ENCODE results near the gene FRAS1. TPM values are rescaled to one million over a fixed set of nuclear protein-coding genes. Genes with fewer than 3 reads are reported as not detected.
"Not testable (repeated sequence)": the region's sequence is repeated elsewhere in the genome, so short reads cannot be mapped to it uniquely, and the experiment has no call there.

Gene FRAS1
- total RNA-seq, 1 experiment from 2014 or later: under 0.01 TPM

DNA sequence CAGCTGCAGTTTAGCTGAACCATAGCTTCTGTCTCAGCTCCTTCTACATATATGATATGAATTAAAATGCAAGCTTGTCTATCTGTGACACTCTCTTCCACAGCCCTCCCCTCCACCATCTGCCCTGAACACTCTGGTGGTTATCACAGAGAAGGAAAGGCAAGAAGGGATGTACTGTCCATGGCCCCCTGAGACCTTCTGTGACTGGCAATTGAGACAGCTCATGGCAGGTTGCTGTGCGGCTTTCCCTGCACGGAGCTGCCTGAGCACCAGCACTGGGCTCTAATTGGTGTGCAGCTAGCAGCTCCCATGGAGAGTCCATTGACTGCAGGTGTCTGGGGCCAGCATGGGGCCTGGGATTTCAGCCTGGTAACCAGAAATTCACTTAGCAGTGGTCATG is 384.6 kb downstream of the FRAS1 start:
- DNase-seq (ENCODE audit: low read depth): no peak

DNA sequence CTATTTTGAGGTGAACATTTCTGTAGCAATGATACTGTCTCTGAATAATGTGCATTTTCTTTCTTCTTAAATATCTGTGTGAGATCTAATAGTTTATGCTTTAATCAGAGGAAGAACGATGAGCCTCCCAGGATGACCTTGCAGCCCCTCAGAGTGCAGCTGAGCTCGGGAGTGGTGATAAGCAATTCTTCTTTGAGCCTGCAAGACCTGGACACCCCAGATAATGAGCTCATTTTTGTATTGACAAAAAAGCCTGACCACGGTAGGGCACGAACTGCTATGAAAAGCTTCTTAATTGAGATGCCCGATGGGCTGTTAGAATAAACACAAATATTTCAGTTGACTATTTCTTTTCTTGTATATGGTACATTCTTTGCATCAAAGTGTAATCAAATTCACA is 389.5 kb downstream of the FRAS1 start:
- no peak for DNase-seq (ENCODE audit: low read depth)

DNA sequence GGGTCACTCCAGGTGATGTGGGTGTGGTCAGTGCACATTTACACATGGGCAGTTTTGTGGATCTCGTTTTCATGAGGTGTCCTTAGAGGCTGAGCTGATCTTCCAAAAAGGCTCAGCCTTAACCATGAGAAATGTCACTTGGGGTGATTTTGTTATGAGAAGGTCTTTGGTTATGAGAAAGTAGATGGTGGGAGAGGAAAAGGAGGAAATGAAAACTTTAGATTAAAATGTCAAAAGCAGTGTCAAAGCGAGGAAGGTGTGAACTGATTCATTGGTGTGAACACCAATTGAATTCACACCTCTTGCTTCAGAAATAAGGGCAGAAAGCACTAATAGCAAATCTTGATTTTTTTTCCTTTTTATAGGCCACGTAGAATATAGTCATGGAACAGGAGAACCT is 394.3 kb downstream of the FRAS1 start:
- no peak for DNase-seq (ENCODE audit: low read depth)

DNA sequence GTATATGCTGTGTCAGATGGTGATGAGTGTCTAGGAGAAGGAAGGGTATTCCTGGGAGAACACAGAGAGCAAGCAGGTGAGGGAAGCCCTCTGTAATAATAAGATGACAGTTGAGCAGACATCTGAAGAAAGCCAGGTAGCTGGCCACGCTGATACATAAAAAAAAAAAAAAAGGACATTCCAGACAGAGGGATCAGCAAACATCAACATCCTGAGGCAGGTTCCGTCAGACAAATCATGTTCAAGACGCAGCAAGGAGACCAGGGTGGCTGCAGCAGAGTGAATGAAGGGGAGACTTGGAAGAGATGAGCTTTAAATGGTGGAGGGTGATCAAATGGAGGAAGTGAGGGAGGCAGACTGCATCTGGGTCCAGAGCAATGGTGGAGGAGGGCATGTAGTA is 396.9 kb downstream of the FRAS1 start:
- DNase-seq (ENCODE audit: low read depth): no peak

DNA sequence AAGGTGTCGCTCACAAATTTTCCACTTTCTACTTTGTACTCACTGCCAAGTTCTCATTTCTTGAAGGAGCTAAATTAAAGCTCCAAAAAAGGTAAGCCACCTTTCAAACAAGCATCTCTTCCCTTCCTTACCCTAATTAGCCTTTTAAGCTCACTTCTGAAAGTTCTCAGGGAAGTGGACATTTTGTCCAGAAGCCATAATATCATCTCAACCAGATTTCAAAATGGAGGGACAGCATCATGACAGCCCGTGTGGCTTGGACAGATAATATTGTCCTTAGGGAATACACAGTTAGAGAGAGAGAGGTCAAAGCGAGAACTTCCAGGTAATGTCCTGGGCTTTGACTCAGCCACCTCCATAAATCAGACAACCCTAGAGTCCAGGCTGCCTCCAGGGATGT is 400.6 kb downstream of the FRAS1 start:
- DNase-seq (ENCODE audit: low read depth): no peak

DNA sequence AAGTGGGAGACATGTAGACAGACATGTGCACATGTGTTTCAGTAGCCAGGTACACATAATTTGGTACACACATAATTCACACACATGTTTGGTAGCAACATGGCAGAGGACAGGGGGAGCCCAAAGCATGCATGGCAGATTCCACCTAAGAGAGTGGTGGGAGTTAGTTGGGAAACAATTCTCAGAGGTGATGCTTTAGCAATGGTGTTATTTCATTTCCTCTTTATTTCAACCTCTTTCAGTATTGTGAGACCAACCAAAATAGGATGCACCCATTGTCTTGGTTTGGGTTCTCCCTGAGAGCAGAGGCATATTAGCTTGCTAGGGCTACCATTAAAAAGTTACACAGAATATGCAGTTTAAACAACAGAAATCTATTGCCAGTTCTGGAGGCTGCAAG is 402.2 kb downstream of the FRAS1 start:
- DNase-seq (ENCODE audit: low read depth): no peak

DNA sequence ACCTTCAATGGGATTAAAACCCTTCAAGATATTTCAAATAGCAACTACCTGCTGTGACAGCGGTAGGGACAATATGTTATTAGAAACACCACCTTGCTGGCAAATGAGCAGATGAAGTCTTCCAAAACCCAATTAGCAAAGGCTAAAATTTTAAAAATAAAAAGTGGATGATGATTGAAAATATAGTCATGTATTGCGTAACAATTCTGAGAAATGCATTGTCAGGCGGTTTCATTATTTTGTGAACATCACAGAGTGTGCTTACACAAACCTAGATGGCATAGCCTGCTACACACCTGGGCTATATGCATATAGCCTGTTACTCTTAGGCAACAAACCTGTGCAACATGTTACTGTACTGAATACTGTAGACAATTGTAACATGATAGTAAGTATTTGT is 403.2 kb downstream of the FRAS1 start:
- no peak for DNase-seq (ENCODE audit: low read depth)

DNA sequence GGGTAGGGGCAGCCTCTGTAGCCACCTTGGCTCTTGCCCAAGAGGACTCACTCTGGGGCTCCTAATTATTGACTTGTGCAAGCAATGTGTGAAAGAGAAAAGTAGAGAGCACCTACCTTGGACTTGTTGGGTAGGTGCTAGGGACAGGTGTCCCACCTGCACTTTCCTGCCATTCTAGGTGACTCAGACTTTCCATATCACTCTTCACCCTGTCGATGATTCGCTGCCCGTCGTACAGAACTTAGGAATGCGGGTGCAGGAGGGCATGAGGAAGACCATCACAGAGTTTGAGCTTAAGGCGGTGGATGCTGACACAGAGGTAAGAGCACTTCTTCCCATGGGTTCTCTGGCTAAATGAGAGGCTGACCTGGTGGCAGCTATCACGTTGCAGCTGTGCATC is 407.1 kb downstream of the FRAS1 start:
- DNase-seq (ENCODE audit: low read depth): no peak

DNA sequence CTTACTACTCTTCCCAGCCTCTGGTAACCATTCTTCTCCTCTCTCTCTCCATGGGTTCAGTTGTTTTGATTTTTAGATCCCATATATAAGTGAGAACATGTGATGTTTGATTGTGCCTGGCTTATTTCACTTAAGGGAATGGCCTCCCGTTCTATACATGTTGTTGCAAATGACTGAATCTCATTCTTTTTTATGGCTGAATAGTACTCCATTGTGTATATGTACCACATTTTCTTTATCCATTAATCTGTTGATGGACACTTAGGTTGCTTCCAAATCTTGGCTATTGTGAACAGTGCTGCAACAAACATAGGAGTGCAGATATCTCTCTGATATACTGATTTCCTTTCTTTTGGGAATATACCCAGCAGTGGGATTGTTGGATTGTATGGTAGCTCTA is 410.1 kb downstream of the FRAS1 start:
- DNase-seq (ENCODE audit: low read depth): not testable (repeated sequence)

DNA sequence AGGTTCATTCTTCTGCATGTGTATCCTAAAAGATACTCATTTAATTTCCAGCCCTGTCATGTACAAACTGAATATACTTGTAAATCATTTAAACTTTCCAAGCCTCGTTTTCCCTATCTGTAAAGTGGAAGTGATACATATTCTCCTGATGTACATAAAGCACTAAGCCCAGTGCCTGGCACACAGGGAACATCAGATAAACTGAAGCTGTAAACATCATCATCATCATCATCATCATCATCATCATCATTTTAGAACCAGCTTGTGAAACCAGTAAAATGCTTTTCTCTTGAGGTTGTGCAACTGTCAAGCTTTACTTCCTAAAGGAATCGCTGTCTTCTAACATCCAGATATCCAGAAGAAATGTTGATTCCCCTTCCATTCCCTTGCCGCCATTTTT is 411.1 kb downstream of the FRAS1 start:
- no peak for DNase-seq (ENCODE audit: low read depth)

DNA sequence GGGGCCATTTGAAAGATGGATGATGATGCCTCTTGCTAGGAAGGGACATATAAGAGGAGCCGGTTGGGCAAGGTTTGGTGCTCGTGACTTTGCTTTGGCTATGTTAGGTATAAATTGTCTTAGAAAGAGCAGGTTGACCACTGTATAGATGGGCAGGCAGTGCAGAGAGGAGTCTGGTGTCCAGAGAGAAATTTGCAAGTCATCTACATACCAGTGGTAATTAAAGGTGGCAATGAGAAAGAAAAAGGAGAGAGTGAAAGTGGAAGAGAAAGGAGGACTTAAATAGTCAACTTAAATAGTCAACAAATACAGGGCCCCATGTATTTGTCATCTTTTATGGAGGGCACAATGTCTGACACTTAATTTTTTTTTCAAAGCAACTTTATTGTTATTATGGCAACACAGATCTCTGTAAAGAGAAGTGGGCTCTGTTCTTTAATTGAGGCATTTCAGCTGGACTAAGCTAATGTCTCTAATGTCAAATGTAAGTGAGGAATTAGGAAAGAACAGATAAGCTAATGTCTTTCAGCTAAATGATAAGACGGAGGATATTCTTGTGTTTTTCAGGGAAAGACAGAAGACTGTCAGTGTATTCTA is 419.1 kb downstream of the FRAS1 start:
- no peak for DNase-seq (ENCODE audit: low read depth)

DNA sequence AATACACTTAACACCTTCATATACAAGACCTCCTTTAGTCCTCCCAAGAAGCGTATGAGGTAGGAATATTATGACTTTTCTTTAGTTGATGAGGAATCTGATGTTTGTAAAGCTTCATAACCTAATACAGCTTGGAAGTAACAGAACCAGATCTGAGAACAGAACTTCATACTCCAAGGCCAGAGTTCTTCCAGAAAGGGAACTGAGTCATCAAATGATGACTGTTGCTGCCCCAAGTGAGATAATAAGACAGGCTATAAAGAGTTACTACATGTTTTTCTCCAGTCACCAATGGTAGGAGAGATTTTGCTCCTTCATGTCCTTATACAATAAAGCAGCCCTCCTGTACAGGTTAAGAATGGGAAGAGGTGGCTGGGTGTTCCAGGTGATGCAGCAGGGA is 420.2 kb downstream of the FRAS1 start:
- DNase-seq (ENCODE audit: low read depth): peak; percentile 15

DNA sequence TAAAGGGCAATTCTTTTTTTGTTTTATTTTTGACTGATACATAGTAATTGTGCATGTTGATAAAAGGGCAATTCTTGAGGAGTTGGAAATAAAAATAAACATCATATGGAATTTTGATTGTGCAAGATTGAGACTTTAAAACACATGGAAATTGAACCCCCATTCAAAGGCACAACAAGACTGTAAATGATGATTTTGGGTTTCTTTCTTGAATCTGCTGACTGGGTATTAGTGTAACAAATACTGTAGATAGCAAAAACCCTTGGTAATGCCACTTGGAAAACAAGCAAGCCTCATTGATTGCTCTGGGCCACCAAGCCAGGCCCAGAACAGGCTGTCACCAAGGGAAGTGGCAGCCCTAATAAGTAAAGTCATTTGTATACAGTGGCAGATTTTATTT is 421.4 kb downstream of the FRAS1 start:
- no peak for DNase-seq (ENCODE audit: low read depth)

DNA sequence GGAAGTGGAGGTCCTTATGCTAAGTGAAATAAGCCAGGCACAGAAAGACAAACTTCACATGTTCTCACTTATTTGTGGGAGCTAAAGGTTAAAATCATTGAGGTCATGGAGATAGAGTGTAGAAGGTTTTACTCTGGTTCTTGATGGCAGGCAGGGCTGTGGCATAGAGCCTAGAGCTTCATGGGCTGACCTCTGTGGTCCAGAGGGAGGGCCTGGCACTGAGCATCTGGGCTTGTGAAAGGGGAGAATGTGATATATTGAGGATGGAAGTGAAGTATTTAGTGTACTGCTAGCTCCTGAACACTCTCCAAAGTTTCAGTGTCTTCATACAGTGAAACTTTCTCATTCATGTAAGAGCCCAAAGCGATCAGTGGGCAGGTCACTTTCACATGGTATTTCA is 423.2 kb downstream of the FRAS1 start:
- no peak for DNase-seq (ENCODE audit: low read depth)

DNA sequence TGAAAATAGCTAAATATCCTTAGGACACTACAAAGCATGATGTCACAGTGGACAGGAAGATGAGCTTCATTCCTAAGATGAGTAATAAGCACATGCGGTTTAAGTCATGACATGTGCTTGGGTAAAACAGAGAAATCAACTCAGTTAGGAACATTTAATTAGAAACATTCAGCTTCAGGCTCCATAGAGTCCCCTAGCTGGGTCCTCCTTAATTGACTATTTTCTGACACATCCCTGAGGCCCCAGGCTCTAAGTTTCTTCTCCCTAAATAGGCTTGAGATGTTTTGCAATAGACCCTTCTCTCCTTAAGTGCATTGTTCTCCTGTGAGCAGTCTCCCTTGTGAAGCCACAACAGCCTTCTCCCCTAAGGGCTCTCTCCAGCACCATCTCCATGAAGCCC is 424.1 kb downstream of the FRAS1 start:
- peak; percentile 90 for DNase-seq (ENCODE audit: low read depth)

DNA sequence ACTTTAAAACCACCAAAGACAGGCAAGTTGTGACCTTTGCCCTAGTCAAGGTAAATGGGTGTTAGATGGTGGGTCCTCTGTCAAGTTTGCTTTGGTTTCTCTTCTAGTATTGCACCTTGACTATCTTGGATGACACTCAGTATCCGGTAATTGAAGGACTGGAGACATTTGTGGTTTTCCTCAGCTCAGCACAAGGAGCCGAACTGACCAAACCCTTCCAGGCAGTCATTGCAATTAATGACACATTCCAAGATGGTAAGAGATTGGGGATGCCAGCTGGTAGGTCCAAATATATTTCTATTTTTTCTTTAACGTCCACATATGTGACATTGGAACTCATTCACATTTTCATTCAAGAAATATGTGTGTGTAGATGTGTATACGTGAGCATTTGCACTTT is 425.2 kb downstream of the FRAS1 start:
- peak; percentile 60 for DNase-seq (ENCODE audit: low read depth)

DNA sequence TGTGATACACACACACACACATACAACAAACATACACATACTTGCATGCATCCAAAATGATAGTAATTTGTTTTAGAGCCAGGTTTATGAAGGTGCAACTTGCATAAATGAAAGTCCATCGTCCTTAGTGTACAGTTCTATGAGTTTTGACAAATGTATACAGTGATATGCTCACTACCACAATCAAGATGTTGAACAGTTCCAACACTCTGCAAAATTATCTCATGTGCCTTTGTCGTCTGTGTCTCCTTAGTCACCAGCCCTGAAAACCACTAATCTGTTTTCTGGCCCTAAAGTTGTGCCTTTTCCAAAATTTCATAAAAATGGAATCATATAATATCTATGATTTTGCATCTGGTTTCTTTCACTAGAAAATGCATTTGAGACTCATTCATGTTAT is 426.7 kb downstream of the FRAS1 start:
- DNase-seq (ENCODE audit: low read depth): no peak

DNA sequence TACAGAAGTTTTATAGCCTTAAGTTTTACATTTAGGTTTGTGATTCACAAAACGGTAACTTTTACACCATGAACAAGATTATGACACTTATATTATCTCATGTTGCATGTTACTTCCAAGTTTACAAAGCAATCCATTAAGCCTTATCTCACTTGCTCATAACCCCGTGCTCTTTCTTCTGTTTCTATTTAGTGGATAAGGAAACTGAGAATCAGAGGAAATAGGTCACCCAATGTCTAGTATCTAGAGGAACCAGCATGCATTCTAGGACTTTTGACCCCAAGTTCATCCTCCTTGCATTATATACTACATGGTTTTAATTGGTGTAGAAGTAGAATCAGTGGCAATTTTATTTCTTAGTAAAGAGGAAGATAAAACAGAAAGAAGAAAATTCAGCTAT is 427.5 kb downstream of the FRAS1 start:
- no peak for DNase-seq (ENCODE audit: low read depth)

DNA sequence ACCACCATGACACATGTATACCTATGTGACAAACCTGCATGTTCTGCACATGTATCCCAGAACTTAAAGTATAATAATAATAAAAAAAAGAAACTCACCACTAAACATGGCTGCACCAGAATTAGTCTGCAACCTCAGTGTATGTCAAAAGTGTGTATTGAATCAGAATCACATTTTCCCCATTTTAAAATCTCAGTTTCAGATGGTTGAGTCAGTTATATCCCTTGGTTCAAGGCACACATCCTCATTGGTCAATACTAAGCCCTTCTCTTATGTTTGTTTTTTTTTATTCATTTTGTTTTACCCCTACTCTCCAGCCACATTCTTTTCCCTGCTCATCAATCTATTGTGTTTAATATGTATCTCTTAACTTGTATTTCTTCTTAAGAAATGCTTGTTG is 436.6 kb downstream of the FRAS1 start:
- no peak for DNase-seq (ENCODE audit: low read depth)

DNA sequence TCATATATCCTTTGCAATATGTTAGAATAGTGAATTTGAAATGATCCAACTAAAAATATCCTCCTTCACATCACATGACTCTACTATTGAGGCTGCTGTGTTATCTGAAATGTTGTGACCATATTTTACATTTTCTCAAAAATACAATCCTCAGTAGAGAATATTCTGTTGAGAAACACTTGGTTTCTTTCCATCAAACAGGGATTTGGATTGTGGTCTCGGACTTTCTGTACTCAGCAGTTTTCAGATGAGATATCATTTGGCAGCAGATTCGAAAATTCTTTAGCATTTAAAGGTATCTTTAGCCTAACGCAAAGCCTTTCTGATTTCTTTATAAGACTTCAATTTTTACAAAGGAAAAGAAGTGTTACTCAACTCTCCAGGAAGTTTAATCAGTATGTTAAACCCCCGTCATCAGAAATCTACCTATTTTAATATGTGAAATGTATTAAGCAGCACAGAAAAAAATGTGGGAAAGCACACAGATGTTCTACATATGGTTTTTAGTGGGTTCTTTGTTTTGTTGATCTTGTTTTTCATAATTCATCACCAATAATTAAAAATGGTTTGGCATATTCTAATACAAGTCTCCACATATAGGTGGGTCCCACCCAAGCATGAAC is 439.0 kb downstream of the FRAS1 start:
- no peak for DNase-seq (ENCODE audit: low read depth)

DNA sequence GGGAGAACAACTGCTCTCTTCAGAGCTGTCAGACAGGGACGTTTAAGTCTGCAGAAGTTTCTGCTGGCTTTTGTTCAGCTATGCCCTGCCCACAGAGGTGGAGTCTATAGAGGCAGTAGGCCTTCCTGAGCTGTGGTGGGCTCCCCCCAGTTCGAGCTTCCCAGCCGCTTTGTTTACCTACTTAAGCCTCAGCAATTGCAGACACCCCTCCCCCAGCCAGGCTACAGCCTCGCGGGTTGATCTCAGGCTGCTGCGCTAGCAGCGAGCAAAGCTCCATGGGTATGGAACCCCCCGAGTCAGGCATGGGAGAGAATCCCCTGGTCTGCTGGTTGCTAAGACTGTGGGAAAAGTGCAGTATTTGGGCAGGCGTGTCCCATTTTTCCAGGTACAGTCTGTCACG is 449.1 kb downstream of the FRAS1 start:
- not testable (repeated sequence) for DNase-seq (ENCODE audit: low read depth)

DNA sequence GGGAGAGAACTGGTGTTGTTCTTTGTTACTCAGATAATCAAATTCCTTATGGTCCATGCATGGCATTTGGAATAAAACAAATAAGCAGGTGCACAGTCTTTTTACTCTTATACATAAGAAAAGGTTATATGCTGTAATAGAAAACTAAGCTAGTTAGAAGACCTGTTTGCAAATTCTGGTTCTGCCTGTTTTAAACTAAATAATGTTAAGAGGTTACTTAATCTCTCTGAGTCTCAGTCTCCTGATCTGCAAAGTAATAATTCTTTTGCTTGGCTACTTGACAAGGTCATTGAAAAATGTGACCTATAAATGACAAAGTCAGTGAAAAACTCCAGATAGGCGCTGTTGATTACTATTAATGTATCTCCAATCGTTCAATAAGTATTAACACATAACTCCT is 451.9 kb downstream of the FRAS1 start:
- no peak for DNase-seq (ENCODE audit: low read depth)

DNA sequence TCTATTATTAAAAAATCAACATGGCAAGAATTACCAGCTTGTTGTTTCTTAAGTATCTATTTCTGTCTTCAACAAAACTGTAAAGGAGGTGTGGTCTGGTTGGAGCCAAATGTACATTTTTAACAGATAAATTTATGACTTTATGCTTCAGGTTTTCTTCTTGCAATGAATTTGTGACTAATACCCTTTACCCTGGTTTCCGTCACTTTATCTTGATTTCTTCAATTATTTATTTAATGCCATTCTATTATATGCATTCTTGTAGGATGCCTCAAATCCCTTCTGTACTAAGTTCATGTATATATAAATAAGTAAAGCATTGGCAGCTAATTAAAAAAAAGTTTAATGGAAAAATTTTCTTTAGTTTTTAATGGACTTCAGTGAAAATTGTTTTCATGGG is 453.0 kb downstream of the FRAS1 start:
- no peak for DNase-seq (ENCODE audit: low read depth)

DNA sequence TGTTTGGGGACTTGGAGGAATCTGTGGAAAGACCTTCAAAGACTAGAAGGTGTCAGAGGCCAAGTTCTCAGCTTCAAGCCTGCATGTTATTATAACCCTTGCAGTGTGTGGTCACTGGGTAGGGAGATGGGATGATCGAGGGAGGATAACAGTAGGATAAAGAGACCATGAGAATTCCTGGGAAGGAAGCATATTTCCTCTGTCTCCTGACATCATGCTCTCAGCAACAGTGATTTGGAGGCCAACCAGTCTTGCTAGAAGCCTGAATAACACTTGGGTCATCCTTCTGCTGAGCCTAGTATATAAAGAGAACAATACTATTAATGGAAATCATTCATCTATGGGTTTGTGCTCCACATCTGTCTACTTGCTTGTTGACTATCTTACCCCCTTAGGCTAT is 453.6 kb downstream of the FRAS1 start:
- DNase-seq (ENCODE audit: low read depth): no peak

Data from RPMI7951 (cell line).